SK-MEL-5 (cell line): ENCODE results near the gene TRAPPC3L. TPM values are rescaled to one million over a fixed set of nuclear protein-coding genes. Genes with fewer than 3 reads are reported as not detected.
A peak's percentile ranks its signal among the peaks of the same experiment; 100 is the strongest.

Experiments
- DNase-seq: peaks from one replicate; pipeline ENCODE4 v3.0.0-alpha.2; 2016; ENCODE audit warnings: low read depth, low spot score
- in situ Hi-C: cut with HindIII; loops from 2 replicates; pipeline ENCODE4 v1.10.0; 2016; ENCODE audit warnings: low sequenced_read_pairs, high pct_unique_total_duplicates, low pct_unique_long_range_greater_than_20kb
- total RNA-seq: library from RNA; depleted of rRNA; stranded (reverse); fragments of >200 nt; shearing (Covaris generic); gene quantifications from 2 replicates; pipeline ENCODE4 v1.2.3, GENCODE V29; 2014; rRNA removed

The TRAPPC3L gene
- total RNA-seq, 1 experiment from 2014 or later, result not detected

DNA sequence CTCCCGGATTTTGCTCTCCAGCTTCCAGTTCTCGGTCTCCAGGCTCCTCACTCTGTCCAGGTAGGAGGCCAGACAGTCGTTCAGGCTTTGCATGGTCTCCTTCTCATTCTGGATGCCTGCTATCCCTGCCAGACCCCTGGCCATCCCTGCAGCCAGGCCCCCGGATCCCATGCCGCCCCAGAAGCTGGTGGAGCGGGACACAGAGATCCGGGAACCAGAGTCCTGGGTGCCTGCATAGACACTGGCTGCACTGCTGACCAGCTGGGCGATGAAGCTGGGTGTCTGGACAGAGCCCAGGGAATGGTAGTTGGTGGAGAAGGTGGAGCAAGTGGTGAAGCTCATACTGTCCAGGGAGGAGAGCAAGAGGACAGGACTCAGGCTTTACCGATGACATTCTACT lies 87.2 kb downstream of the TRAPPC3L start:
- in situ Hi-C loops, result no loop called here
- DNase-seq, result no peak

- DNase-seq, result no peak
- in situ Hi-C loops, result no loop called here
Measured at GRCh38 chr6:116456927-116457326, 88.6 kb downstream of the TRAPPC3L start.

DNA sequence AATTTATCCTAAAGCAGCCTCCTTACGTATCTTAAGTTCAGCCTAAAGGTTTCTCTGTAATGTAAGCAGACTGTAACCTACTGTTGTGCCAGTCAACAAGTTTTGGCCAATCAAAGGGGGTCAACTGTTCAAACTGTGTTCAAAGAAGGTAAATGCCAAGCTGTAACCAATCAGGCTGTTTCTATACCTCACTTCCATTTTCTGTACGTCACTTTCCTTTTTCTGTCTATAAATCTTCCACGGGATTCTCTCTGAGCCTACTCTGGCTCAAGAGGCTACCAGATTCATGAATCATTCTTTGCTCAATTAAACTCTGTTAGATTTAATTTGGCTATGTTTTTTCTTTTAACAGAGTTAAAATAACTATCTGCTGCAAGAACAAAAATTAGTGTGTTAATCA lies 89.4 kb downstream of the TRAPPC3L start:
- DNase-seq, result no peak
- in situ Hi-C loops, result no loop called here

DNA sequence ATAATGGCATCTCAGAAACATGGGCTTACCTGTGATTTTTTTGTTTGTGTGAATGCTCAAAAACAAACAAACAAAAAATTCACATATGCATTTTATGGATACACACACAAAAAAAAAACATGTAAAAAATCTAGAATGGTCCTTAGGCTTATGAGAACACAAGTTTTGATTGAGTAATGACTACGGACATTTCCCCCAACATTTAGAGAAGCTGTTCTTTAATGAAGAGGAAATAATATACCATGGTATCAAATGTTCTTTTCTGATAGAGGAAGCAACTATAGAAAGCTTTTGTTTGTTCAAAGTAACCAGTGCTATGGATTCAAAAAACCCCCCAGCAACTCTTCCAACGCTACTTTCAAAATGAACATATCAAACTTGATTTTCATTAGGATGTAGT lies 93.0 kb downstream of the TRAPPC3L start:
- in situ Hi-C loops, result no loop called here
- DNase-seq, result no peak

- in situ Hi-C loops, result no loop called here
Measured at GRCh38 chr6:116451916-116452315, 93.6 kb downstream of the TRAPPC3L start.

DNA sequence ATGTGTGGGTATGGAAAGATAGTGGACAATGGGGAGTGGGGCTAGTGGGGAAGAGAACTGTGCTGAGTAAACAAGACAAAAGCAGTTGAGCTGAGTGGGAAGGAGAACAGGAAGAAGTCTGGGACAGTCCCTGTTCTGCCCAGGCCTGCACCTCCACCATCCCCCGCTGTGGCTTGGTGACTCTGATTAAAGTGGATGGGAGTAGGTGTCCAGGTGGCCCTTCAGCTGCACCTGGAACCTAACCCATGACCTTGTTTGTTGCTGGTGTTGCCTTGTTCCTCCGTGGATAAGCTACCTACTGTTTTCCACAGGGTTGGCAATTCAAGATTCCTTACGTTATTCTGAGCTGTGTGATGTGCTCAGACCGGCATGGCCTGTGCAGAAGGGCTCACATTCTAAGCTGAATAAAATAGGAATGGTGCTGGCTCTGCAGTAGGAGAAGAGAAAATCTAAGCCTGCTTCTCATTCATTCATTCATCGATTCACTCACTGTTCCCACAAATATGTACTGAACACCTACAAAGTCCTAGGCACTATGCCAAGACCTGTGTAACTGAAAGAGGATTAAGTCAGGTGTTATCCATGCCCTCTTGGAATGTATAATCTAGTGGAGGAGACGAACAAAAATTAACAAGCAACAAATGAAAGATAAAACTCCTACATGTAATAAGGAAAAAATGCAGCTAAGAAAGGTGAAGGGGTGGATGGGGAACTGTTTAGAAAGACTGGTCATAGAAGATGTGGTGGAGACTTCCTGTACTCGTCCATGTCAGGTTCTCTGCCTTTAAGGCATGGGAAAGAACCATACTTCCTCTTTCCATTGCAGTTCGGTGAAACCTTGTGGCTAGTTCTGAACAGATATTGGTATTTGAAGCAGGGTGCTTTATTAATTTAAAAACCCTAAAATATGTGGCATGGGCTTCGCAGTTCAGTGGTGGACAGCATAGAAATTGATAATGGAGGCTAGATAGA lies 94.4 kb downstream of the TRAPPC3L start:
- in situ Hi-C loops, result no loop called here
- DNase-seq, result no peak

More at GRCh38 chr6:116451916-116452315, 93.6 kb downstream of the TRAPPC3L start:
- DNase-seq, result no peak

DNA sequence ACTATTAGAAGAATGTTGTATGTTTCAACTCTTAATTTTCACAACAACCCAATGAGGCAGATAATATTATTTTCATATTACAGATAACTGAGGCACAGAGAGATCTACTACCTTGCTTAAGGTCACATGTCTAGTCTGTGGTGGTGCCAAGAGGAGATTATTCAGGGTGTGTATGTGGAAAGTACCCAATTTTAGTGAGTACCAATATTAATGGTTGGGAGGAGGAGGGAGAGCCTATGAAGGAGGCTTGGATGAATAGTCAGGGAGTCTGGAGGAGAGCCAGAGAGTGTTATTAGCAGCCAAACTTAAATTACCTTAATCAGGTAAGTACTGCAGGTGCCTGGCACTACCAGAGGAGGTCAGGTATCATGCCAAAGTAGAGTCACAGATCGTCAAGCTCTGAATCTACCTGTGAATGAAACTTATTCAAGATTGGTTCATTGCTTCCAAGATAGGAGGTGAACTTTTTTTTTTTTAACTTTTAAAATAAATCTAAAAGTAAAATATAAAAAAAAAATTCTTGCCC lies 95.2 kb downstream of the TRAPPC3L start:
- in situ Hi-C loops, result no loop called here
- no peak for DNase-seq

GRCh38 chr6:116449565-116449964 lies 95.9 kb downstream of the TRAPPC3L start:
- no peak for DNase-seq
- in situ Hi-C loops, result no loop called here

DNA sequence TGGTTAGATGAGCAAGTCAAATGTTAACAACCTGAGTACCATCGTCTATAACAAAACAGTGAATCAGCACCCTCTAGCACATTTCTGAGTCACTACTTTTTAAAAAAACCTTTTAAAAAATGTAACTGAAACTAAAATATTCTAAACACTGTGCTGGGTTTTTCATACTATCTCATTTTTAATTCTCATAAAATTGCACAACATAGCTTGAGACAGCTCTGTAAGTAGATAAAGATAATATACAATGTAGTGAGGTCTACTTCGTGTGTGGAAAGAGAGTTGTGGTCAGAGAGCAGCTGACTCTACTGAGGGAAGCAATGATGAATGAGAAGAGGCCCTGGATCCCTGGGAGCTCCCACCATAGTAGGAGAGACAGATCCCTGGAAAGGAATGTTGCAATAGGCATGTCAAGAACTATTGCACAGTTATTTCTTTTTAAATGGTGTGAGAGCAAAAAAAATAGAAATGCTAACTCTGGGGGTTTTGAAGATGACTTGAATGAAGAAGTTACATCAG lies 97.9 kb downstream of the TRAPPC3L start:
- DNase-seq, result peak; percentile 55
- in situ Hi-C loops, result no loop called here

DNA sequence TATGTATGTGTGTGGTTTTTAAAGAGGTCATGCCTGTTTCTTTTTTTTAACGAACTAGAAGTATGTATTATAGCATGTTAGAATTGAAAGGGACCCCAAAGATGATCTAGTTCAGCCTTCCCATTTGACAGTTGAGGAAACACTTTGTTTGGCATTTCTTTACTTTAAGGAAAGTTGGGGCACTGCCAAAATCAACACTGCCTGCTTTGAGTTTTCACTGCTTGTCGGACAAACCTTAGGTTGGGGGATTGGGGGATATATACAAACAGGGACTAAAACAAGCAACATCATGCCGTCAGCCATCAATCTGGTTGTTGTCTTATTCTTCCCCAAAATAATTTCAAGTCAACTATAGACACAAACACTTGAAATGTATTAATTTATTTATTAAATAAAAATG lies 98.4 kb downstream of the TRAPPC3L start:
- no peak for DNase-seq
- in situ Hi-C loops, result no loop called here

- no peak for DNase-seq
- in situ Hi-C loops, result no loop called here
Measured at GRCh38 chr6:116446399-116446798, 99.1 kb downstream of the TRAPPC3L start.

DNA sequence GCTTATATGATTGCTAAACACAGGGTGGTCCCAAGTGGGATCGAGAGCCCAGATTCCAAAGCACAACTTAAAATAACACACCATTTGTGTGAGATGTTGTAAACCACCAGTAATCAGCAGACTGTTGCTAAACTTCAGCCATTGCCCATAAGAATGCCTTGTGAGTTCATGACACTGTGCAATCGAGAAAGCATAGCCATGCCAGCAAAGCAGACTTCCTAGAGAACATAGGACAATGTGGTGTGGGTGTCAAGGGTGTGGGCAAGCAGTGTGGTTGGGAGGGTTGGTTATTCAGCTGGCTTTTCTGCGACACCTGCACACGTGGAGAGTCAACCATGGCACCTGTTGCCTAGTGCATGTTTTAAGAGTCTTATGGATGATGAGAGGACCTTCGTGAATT lies 100.4 kb downstream of the TRAPPC3L start:
- no peak for DNase-seq
- in situ Hi-C loops, result no loop called here

Other genes with a start within 250 kb of the TRAPPC3L start
- gene DSE, start 174.7 kb downstream of the TRAPPC3L start, total RNA-seq, result 0.40 and 1.0 TPM in 2 replicates
- gene CALHM6, start 84.3 kb downstream of the TRAPPC3L start, total RNA-seq, result 0.56 and 2.1 TPM in 2 replicates
- gene CALHM5, start 34.0 kb downstream of the TRAPPC3L start, total RNA-seq, result 0.05 TPM in 1 of 2 replicates, not detected in the other
- 0.16 TPM in 1 of 2 replicates, not detected in the other for gene CALHM4, start 8.1 kb upstream of the TRAPPC3L start, total RNA-seq
- 53.8 and 57.2 TPM in 2 replicates for gene RWDD1, start 25.8 kb upstream of the TRAPPC3L start, total RNA-seq
- gene RSPH4A, start 70.8 kb upstream of the TRAPPC3L start, total RNA-seq, result 0.21 TPM in 1 of 2 replicates, not detected in the other
- gene ZUP1, start 123.1 kb upstream of the TRAPPC3L start, total RNA-seq, result 14.1 and 15.9 TPM in 2 replicates
- 8.6 and 9.9 TPM in 2 replicates for gene KPNA5, start 135.5 kb upstream of the TRAPPC3L start, total RNA-seq
- gene FAM162B, start 220.0 kb upstream of the TRAPPC3L start, total RNA-seq, result not detected in 2 replicates